ENCODE measurements around the gene ENPP7.

The ENPP7 gene

GRCh38 chr17:79785017-79785899 is 54.5 kb downstream of the ENPP7 start:
- Histone ChIP-seq H2AFZ (ENCODE audit: low read depth, low read length) (no peak overlapping the region), H3K27ac (ENCODE audit: low read length) (no peak overlapping the region), H3K4me3 (ENCODE audit: low read length) (no peak overlapping the region), H3K4me1 (ENCODE audit: low read length) (no peaks in the 10 kb centered on the region), H4K20me1 (ENCODE audit: insufficient read depth, low read length) (peaks cover 5% of the 10 kb centered on the region), H3K36me3 (replicated peaks; ENCODE audit: low read depth, low read length) (peaks cover 33% of the 10 kb centered on the region), H3K4me2 (ENCODE audit: low read length) (no peak overlapping the region), H3K9me3 (ENCODE audit: insufficient read depth, low read length) (no peaks in the 10 kb centered on the region), H3K79me2 (ENCODE audit: low read length) (no peaks in the 10 kb centered on the region), H3K9ac (ENCODE audit: low read length) (no peak overlapping the region), H3K27me3 (ENCODE audit: low read depth, low read length) (no peaks in the 10 kb centered on the region)
- TF ChIP-seq CTCF (IDR thresholded peaks at IDR 0.05; ENCODE audit: low read depth, low read length) = no peak
- no peak for TF ChIP-seq EZH2phosphoT487 (IDR thresholded peaks at IDR 0.05; ENCODE audit: low read depth)

- H4K20me1 ChIP-seq (ENCODE audit: insufficient read depth, low read length) = no peaks in the 10 kb centered on the region; the same call in 1 of the 2 replicates
- TF ChIP-seq CTCF (IDR thresholded peaks at IDR 0.05; ENCODE audit: low read depth, low read length) (no peak), EZH2phosphoT487 (IDR thresholded peaks at IDR 0.05; ENCODE audit: low read depth) (no peak)
- no peaks in the 10 kb centered on the region for H3K27me3 ChIP-seq (ENCODE audit: low read depth, low read length)
- no peak overlapping the region for H3K4me2 ChIP-seq (ENCODE audit: low read length)
- H3K4me3 ChIP-seq (ENCODE audit: low read length) = no peak overlapping the region
- no peak overlapping the region for H2AFZ ChIP-seq (ENCODE audit: low read depth, low read length)
- H3K79me2 ChIP-seq (ENCODE audit: low read length) = no peaks in the 10 kb centered on the region
- H3K27ac ChIP-seq (ENCODE audit: low read length) = no peak overlapping the region
- peaks cover 27% of the 10 kb centered on the region for H3K36me3 ChIP-seq (replicated peaks; ENCODE audit: low read depth, low read length)
- no peaks in the 10 kb centered on the region for H3K9me3 ChIP-seq (ENCODE audit: insufficient read depth, low read length)
- no peak overlapping the region for H3K9ac ChIP-seq (ENCODE audit: low read length)
- H3K4me1 ChIP-seq (ENCODE audit: low read length) = no peaks in the 10 kb centered on the region
Observed at GRCh38 chr17:79785900-79786810, 55.4 kb downstream of the ENPP7 start.

- Histone ChIP-seq H3K79me2 (ENCODE audit: low read length) (no peaks in the 10 kb centered on the region), H2AFZ (ENCODE audit: low read depth, low read length) (no peak overlapping the region), H4K20me1 (ENCODE audit: insufficient read depth, low read length) (no peaks in the 10 kb centered on the region; the same call in 1 of the 2 replicates), H3K27ac (ENCODE audit: low read length) (no peak overlapping the region), H3K36me3 (replicated peaks; ENCODE audit: low read depth, low read length) (peaks cover 25% of the 10 kb centered on the region), H3K4me1 (ENCODE audit: low read length) (no peaks in the 10 kb centered on the region), H3K9me3 (ENCODE audit: insufficient read depth, low read length) (no peaks in the 10 kb centered on the region), H3K4me3 (ENCODE audit: low read length) (no peak overlapping the region), H3K27me3 (ENCODE audit: low read depth, low read length) (no peaks in the 10 kb centered on the region), H3K4me2 (ENCODE audit: low read length) (no peak overlapping the region), H3K9ac (ENCODE audit: low read length) (no peak overlapping the region)
- no peak for TF ChIP-seq EZH2phosphoT487 (IDR thresholded peaks at IDR 0.05; ENCODE audit: low read depth)
- no peak for TF ChIP-seq CTCF (IDR thresholded peaks at IDR 0.05; ENCODE audit: low read depth, low read length)
Observed at GRCh38 chr17:79786930-79787643, 56.3 kb downstream of the ENPP7 start.
